ENCODE data around the gene RRP12.
A peak's percentile ranks its signal among the peaks of the same experiment; 100 is the strongest.

The RRP12 gene

GRCh38 chr10:97336942-97337831, 64.0 kb downstream of the RRP12 start:
- no peak for FAIRE-seq
- DNase-seq (ENCODE audit: low spot score), result no peak

- FAIRE-seq, result no peak
These were observed 64.7 kb downstream of the RRP12 start for GRCh38 chr10:97336446-97336845.

GRCh38 chr10:97336006-97336405, 65.1 kb downstream of the RRP12 start:
- FAIRE-seq (no peak), DNase-seq (ENCODE audit: low spot score) (no peak)

More at GRCh38 chr10:97336446-97336845, 64.7 kb downstream of the RRP12 start:
- DNase-seq (ENCODE audit: low spot score), result no peak

GRCh38 chr10:97335188-97335619, 65.9 kb downstream of the RRP12 start:
- DNase-seq (ENCODE audit: low spot score) (no peak), FAIRE-seq (no peak)

- DNase-seq (ENCODE audit: low spot score) (peak; percentile 71), FAIRE-seq (no peak)
These were observed 66.6 kb downstream of the RRP12 start, which contains the start of gene FRAT2 for GRCh38 chr10:97334370-97335175. Gene FRAT2, minus strand, starts transcription at chr10:97334729. Its CDS starts 157 bp downstream, at chr10:97334572.

- DNase-seq (ENCODE audit: low spot score), result peak; percentile 29
These were observed 67.4 kb downstream of the RRP12 start for GRCh38 chr10:97333601-97334369.

GRCh38 chr10:97333351-97333600, 67.9 kb downstream of the RRP12 start:
- DNase-seq (ENCODE audit: low spot score) (peak; percentile 13), FAIRE-seq (no peak)

More at GRCh38 chr10:97333601-97334369, 67.4 kb downstream of the RRP12 start:
- no peak for FAIRE-seq

GRCh38 chr10:97332591-97333350, 68.4 kb downstream of the RRP12 start:
- FAIRE-seq (no peak), DNase-seq (ENCODE audit: low spot score) (peak; percentile 61)

- FAIRE-seq, result no peak
These were observed 69.9 kb downstream of the RRP12 start for GRCh38 chr10:97331153-97331703.

GRCh38 chr10:97329766-97330165, 71.4 kb downstream of the RRP12 start:
- FAIRE-seq (no peak), DNase-seq (ENCODE audit: low spot score) (no peak)

More at GRCh38 chr10:97331153-97331703, 69.9 kb downstream of the RRP12 start:
- no peak for DNase-seq (ENCODE audit: low spot score)

GRCh38 chr10:97328646-97329453, 72.3 kb downstream of the RRP12 start:
- DNase-seq (ENCODE audit: low spot score) (no peak), FAIRE-seq (no peak)

GRCh38 chr10:97327348-97328294, 73.5 kb downstream of the RRP12 start:
- DNase-seq (ENCODE audit: low spot score) (no peak), FAIRE-seq (no peak)

GRCh38 chr10:97325754-97326153, 75.4 kb downstream of the RRP12 start:
- DNase-seq (ENCODE audit: low spot score) (no peak), FAIRE-seq (no peak)

- FAIRE-seq (no peak), DNase-seq (ENCODE audit: low spot score) (no peak)
These were observed 77.6 kb downstream of the RRP12 start for GRCh38 chr10:97323501-97323900.

GRCh38 chr10:97321804-97322190, 79.3 kb downstream of the RRP12 start:
- DNase-seq (ENCODE audit: low spot score) (no peak), FAIRE-seq (no peak)

GRCh38 chr10:97321032-97321803, 79.9 kb downstream of the RRP12 start:
- no peak for DNase-seq (ENCODE audit: low spot score)
- no peak for FAIRE-seq

- no peak for DNase-seq (ENCODE audit: low spot score)
- FAIRE-seq, result no peak
These were observed 80.6 kb downstream of the RRP12 start for GRCh38 chr10:97320480-97321031.

Data from RCC 7860 (cell line).